Activated CD8-positive, alpha-beta T cell treated with anti-CD3 and anti-CD28 coated beads for 36 hours (primary cell): ENCODE data around the gene SRSF3. TPM values are rescaled to one million over a fixed set of nuclear protein-coding genes. Genes with fewer than 3 reads are reported as not detected.

ENCODE experiments used
- ATAC-seq: fragments of 200-7000 bp; cut with Tn5 transposase; one replicate; pipeline ENCODE4 v1.10.0; 2021; ENCODE audit warnings: mild to moderate bottlenecking, moderate library complexity
- CTCF ChIA-PET: fragments of 350-600 bp; sonication (Branson Sonifier 250); formaldehyde crosslinking; loops from one replicate; lab custom pipeline; 2021; ENCODE audit warnings: antibody characterized with exemption; lab: Charles Lee
- POLR2A ChIA-PET: fragments of 350-600 bp; sonication (Branson Sonifier 250); formaldehyde crosslinking; loops from one replicate; lab custom pipeline; 2021; ENCODE audit warnings: antibody characterized with exemption; lab: Charles Lee
- DNase-seq: peaks from one replicate; pipeline ENCODE4 v3.0.0-alpha.2; 2020
- H3K27ac Mint-ChIP-seq: one replicate; pipeline ENCODE4 v1.8.0; 2021; ENCODE audit warnings: mild to moderate bottlenecking, mixed read lengths
- H3K27me3 Mint-ChIP-seq: one replicate; pipeline ENCODE4 v1.8.0; 2021; ENCODE audit warnings: mixed read lengths
- H3K36me3 Mint-ChIP-seq: one replicate; pipeline ENCODE4 v1.8.0; 2021; ENCODE audit warnings: low read depth, mixed read lengths
- H3K4me1 Mint-ChIP-seq: one replicate; pipeline ENCODE4 v1.8.0; 2021; ENCODE audit warnings: low read depth, mixed read lengths
- H3K4me3 Mint-ChIP-seq: one replicate; pipeline ENCODE4 v1.8.0; 2021; ENCODE audit warnings: mild to moderate bottlenecking, moderate library complexity, mixed read lengths
- H3K9me3 Mint-ChIP-seq: one replicate; pipeline ENCODE4 v1.8.0; 2021; ENCODE audit warnings: mixed read lengths
- intact Hi-C: fragments of 100-400 bp; cut with micrococcal nuclease; formaldehyde crosslinking; loops from one replicate; pipeline ENCODE4 v1.10.0; 2022
- total RNA-seq, 2 experiments: library from RNA; stranded (reverse); gene quantifications; one replicate each; pipeline ENCODE4 v1.2.3, GENCODE V29; 2021
- TF ChIP-seq, protein P1 (sequence below): fragments of 200-600 bp; IDR thresholded peaks from one replicate; pipeline ENCODE4 v1.8.0; 2022; ENCODE audit warnings: antibody characterized with exemption, mild to moderate bottlenecking

The SRSF3 gene
- total RNA-seq, 2 experiments from 2014 or later, result 402 to 404 TPM

DNA sequence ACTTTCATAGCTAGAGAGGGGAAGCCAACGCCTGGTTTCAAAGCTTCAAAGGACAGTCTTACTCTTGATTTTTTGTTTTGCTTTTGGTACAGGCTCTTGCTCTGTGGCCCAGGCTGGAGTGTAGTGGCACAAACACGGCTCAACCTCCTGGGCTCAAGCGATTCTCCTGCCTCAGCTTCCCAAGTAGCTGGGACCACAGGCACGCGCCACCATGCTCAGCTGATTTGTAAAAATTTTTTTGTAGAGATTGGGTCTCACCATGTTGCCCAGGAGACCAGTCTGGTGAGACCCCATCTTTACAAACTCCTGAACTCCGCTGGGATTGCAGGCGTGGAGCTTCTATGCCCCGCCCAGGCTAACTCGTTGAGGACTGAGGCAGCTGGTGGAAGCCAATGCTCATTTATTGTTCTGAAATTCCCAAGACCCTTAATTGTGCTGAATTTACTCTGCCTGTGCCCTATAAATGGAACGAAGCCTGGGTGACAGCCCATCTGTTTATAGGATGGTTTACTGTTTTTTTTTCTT is 18.0 kb downstream of the SRSF3 start:
- CTCF ChIA-PET, result interaction anchor here (1.0 to 1.5 kb wide), 4 partner anchors 11 to 171 kb away, joined by 3 to 9 read pairs (median 6); no protein-coding TSS in a partner anchor
- TF ChIP-seq, protein P1, sequence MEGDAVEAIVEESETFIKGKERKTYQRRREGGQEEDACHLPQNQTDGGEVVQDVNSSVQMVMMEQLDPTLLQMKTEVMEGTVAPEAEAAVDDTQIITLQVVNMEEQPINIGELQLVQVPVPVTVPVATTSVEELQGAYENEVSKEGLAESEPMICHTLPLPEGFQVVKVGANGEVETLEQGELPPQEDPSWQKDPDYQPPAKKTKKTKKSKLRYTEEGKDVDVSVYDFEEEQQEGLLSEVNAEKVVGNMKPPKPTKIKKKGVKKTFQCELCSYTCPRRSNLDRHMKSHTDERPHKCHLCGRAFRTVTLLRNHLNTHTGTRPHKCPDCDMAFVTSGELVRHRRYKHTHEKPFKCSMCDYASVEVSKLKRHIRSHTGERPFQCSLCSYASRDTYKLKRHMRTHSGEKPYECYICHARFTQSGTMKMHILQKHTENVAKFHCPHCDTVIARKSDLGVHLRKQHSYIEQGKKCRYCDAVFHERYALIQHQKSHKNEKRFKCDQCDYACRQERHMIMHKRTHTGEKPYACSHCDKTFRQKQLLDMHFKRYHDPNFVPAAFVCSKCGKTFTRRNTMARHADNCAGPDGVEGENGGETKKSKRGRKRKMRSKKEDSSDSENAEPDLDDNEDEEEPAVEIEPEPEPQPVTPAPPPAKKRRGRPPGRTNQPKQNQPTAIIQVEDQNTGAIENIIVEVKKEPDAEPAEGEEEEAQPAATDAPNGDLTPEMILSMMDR, result no peak
- Mint-ChIP-seq H3K27me3 (no peaks in the 10 kb centered on the region), H3K4me1 (peaks cover 34% of the 10 kb centered on the region), H3K27ac (no peak overlapping the region), H3K36me3 (peaks cover 60% of the 10 kb centered on the region), H3K4me3 (no peak overlapping the region), H3K9me3 (no peaks in the 10 kb centered on the region)
- no peak for DNase-seq
- intact Hi-C loops, result no loop called here
- POLR2A ChIA-PET, result interaction anchor here (0.8 to 1.8 kb wide), 6 partner anchors 9 to 66 kb away, joined by 3 to 5 read pairs (median 5); partner anchors contain the start of gene CDKN1A
- no peak for ATAC-seq

DNA sequence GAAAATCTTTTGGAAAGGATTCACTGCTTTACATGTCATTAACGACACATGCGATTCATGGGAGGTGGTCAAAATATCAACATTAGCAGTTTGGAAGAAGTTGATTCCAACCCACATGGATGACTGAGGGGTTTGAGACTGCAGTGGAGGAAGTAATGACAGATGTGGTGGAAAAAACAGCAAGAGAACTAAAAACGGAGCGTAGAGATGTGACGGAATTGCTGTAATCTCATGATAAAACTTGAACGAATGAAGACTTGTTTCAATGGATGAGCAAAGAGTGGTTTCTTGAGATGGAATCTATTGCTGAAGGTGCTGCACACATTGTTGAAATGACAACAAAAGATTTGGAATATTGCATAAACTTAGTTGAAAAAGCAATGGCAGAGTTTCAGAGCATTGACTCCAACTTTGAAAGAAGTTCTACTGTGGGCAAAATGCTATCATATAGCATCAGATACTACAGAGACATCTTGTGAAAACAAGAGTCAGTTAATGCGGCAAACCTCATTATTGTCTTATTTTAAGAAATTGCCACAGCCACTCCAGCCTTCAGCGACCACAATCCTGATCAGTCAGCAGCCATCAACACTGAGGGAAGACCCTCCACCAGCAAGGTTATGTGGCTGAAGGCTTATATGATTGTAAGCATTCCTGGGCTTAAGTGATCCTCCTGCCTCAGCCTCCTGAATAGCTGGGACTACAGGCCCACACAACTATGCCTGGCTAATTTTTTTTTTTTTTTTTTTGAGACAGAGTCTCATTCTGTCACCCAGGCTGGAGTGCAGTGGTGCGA is 19.2 kb downstream of the SRSF3 start:
- TF ChIP-seq, protein P1, result no peak
- Mint-ChIP-seq H3K27me3 (no peaks in the 10 kb centered on the region), H3K4me3 (no peak overlapping the region), H3K9me3 (no peaks in the 10 kb centered on the region), H3K36me3 (peaks cover 48% of the 10 kb centered on the region), H3K4me1 (peaks cover 24% of the 10 kb centered on the region), H3K27ac (peak overlapping the region; percentile 5)
- DNase-seq, result no peak
- ChIA-PET POLR2A (interaction anchor here (1.7 to 1.8 kb wide), 2 partner anchors 18 to 65 kb away, joined by 5 read pairs; partner anchors contain the start of gene CDKN1A), CTCF (interaction anchor here (1.4 to 3.2 kb wide), 3 partner anchors 10 to 153 kb away, joined by 3 to 56 read pairs (median 8); no protein-coding TSS in a partner anchor)
- intact Hi-C loops, result no loop called here
- no peak for ATAC-seq

DNA sequence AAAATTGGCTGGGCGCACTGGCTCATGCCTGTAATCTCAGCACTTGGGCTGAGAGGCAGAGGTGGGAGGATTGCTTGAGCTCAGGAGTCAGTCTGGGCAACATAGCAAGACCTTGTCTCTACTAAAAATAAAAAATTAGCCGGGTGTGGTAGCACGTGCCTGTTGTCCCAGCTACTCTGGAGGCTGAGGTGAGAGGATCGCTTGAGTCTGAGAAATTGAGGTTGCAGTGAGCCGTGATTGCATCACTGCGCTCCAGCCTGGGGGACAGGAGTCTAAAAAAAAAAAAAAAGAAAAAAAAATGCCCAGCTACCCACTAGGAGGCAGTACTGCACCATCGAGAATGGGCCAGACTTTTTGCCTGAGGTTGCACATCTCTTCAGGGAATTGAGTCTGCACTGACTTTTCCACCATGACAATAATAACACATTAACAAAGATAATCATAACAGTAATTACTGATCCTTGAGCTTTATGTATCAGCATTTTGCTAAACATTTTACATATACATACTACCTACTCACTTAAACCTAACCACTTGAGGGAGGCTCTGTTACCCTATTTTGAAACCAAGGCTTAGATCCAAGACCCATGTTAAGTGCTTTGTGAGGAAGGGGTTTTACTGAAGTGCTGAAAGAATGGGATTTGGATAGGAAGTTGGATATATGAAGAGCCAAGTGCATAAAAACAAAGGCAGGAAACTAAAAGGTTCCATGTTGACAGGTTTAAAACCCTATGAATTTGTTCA is 21.0 kb downstream of the SRSF3 start:
- H3K4me1 Mint-ChIP-seq, result peaks cover 13% of the 10 kb centered on the region
- H3K27ac Mint-ChIP-seq, result peak overlapping the region; percentile 59
- peaks cover 33% of the 10 kb centered on the region for H3K36me3 Mint-ChIP-seq
- POLR2A ChIA-PET, result interaction anchor here (0.6 to 1.5 kb wide), 8 partner anchors 9 to 191 kb away, joined by 3 to 11 read pairs (median 4); no protein-coding TSS in a partner anchor
- TF ChIP-seq, protein P1, result peak; percentile 85
- H3K4me3 Mint-ChIP-seq, result no peak overlapping the region
- no peaks in the 10 kb centered on the region for H3K9me3 Mint-ChIP-seq
- CTCF ChIA-PET, result interaction anchor here (0.6 to 3.2 kb wide), 50 partner anchors 9 to 987 kb away, joined by 3 to 56 read pairs (median 4); partner anchors contain the start of genes C6orf89 and CDKN1A
- no peaks in the 10 kb centered on the region for H3K27me3 Mint-ChIP-seq
- peak; percentile 57 for DNase-seq
- intact Hi-C loops, result loop anchor here (1.0 kb wide), 1 partner anchor 144 kb away; no protein-coding TSS in a partner anchor
- ATAC-seq, result peak; percentile 71

DNA sequence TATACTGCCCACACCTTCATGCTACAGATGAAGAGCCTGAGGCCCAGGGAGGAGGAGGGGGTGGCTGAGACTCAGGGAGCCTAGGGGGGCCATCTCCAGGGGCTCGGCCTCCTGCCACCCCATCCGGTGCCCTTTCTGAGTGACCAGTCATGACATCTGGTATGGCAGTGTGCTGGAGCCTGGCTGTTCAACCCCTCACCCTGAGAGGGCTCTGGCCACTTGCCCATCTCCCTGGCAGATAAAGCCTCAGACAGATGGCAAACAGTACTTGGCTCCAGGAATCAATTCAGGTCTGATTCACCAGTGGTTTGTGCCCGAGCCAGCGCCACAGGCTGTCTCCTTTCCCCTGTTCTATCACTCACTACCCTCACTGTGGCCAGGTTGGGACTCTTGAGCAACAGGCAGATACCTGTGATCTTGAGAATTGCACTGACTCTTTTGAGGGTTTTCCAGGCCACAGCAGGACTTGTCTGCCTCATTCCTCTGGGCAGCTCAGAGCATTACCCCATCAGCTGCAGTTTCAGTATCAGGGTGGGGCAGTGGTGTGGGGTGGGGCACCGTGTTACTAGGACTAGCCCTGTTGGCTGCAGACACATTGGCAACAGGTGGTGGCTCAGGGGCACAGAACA is 22.8 kb downstream of the SRSF3 start:
- ATAC-seq (no peak), DNase-seq (no peak)
- Mint-ChIP-seq H3K4me3 (no peak overlapping the region), H3K27ac (no peak overlapping the region), H3K27me3 (no peaks in the 10 kb centered on the region), H3K36me3 (peaks cover 20% of the 10 kb centered on the region), H3K9me3 (no peaks in the 10 kb centered on the region), H3K4me1 (peaks cover 9% of the 10 kb centered on the region)
- ChIA-PET CTCF (interaction anchor here (1.5 to 3.2 kb wide), 6 partner anchors 11 to 143 kb away, joined by 3 to 56 read pairs (median 14); no protein-coding TSS in a partner anchor), POLR2A (no interaction called here)
- intact Hi-C loops, result no loop called here
- TF ChIP-seq, protein P1, result no peak
